ENCODE measurements around the gene PPIL1. TPM values are rescaled to one million over a fixed set of nuclear protein-coding genes. Genes with fewer than 3 reads are reported as not detected.

PPIL1 gene
- total RNA-seq, 2 donors from 2014 or later: 18.7 to 35.9 TPM

DNA sequence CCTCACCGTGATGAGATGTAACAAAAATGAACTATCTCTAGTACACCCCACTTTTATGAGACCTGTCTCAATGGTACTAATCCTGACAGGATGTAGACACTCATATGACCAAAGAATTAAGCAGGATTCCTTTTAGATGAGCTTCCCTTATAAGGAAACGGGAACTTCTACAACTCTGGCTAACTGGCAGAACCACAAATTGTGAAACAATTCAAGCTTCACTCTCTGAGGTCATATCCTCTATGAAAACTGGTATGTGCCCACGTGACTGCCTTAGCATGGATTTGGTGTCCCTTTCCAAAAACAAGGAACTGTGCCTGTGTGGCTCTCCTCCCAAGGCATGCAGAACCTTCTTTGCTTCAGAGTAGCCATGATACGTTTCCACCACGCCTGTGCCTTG is 21.3 kb downstream of the PPIL1 start:
- intact Hi-C loops (cut with DNase I): no loop called here
- H3K4me3 ChIP-seq: no peak overlapping the region
- H3K9me3 ChIP-seq: no peaks in the 10 kb centered on the region
- H3K27ac ChIP-seq: peak overlapping the region; percentile 38 to 60
- H3K4me1 ChIP-seq (replicated peaks): no peaks in the 10 kb centered on the region
- H3K27me3 ChIP-seq (replicated peaks; ENCODE audit: insufficient read depth): no peaks in the 10 kb centered on the region
- no peaks in the 10 kb centered on the region for H3K36me3 ChIP-seq
- peak; percentile 50 for DNase-seq (ENCODE audit: low spot score)
- peak; percentile 80 for TF ChIP-seq POLR2AphosphoS5 (IDR thresholded peaks at IDR 0.05)
- TF ChIP-seq, protein P1, sequence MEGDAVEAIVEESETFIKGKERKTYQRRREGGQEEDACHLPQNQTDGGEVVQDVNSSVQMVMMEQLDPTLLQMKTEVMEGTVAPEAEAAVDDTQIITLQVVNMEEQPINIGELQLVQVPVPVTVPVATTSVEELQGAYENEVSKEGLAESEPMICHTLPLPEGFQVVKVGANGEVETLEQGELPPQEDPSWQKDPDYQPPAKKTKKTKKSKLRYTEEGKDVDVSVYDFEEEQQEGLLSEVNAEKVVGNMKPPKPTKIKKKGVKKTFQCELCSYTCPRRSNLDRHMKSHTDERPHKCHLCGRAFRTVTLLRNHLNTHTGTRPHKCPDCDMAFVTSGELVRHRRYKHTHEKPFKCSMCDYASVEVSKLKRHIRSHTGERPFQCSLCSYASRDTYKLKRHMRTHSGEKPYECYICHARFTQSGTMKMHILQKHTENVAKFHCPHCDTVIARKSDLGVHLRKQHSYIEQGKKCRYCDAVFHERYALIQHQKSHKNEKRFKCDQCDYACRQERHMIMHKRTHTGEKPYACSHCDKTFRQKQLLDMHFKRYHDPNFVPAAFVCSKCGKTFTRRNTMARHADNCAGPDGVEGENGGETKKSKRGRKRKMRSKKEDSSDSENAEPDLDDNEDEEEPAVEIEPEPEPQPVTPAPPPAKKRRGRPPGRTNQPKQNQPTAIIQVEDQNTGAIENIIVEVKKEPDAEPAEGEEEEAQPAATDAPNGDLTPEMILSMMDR (IDR thresholded peaks at IDR 0.05): no peak
- WGBS: 41% methylated on average over 5 of the region's 5 CpGs

DNA sequence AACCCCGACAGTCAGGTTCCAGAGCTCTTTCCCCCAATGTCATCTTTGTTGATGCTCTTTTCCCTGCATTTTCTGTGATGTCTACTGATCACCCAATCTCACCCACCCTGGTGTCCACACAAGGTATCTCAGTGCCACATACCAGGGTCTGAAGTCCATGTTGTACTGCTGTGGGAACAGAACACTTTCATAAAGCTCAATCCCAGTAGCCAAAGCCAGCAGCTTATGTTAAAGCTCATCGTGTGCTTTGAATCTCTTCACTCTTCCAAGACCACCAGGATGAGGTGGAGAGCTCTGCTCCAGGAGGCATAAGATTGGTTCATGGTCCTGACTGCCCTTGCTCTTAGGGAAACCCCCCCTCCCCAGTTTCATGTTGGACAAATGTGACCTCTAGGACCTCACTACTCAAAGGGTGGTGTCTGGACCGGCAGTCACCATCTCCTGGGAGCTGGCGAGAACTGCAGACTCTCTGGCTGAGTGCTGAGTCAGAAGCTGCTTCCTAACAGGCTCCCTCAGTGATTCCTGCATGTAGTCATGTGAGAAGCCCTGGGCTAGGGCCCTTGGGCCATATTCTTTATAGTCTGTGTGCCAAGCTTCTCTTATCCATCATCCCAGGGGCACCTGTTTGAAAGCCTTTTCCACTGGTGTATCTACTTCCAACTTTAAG is 22.0 kb downstream of the PPIL1 start:
- no peaks in the 10 kb centered on the region for H3K36me3 ChIP-seq
- no peak for DNase-seq (ENCODE audit: low spot score)
- intact Hi-C loops (cut with DNase I): no loop called here
- H3K27ac ChIP-seq: peak overlapping the region; percentile 38 to 60
- H3K27me3 ChIP-seq (replicated peaks; ENCODE audit: insufficient read depth): no peaks in the 10 kb centered on the region
- no peaks in the 10 kb centered on the region for H3K9me3 ChIP-seq
- TF ChIP-seq POLR2A (IDR thresholded peaks at IDR 0.05) (no peak), POLR2AphosphoS5 (IDR thresholded peaks at IDR 0.05) (no peak)
- TF ChIP-seq, protein P1 (IDR thresholded peaks at IDR 0.05): no peak
- no peak overlapping the region for H3K4me3 ChIP-seq
- 60% methylated on average over 4 of the region's 4 CpGs for WGBS
- H3K4me1 ChIP-seq (replicated peaks): no peaks in the 10 kb centered on the region

DNA sequence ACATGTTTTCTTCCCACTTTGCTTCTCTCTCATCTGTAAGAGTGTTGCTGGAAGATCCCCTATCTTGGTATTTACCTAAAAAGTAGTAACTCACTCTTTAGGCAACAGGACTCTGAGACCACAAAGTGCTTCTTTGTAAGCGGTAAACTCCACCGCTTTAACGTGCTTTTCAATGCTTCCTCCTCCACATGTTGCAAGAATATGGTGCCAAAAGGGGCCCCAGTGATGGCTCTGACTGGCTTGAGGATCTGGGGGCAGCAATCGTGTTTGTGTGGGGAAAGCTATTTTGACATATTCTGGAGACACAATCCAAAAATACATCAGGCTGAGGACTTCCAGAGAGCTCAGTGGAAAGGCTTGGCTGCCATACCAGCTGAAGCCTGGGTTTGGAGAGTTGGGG is 23.0 kb downstream of the PPIL1 start:
- Histone ChIP-seq H3K36me3 (no peaks in the 10 kb centered on the region), H3K4me1 (replicated peaks) (no peaks in the 10 kb centered on the region), H3K27ac (peak overlapping the region; percentile 25 to 38), H3K9me3 (no peaks in the 10 kb centered on the region), H3K27me3 (replicated peaks; ENCODE audit: insufficient read depth) (no peaks in the 10 kb centered on the region), H3K4me3 (no peak overlapping the region)
- intact Hi-C loops (cut with DNase I): loop anchor here (1.0 kb wide), 1 partner anchor 85 kb away; no protein-coding TSS in a partner anchor
- WGBS: 54% methylated on average over 4 of the region's 4 CpGs
- TF ChIP-seq POLR2AphosphoS5 (IDR thresholded peaks at IDR 0.05) (no peak), POLR2A (IDR thresholded peaks at IDR 0.05) (no peak)
- TF ChIP-seq, protein P1 (IDR thresholded peaks at IDR 0.05): no peak
- DNase-seq (ENCODE audit: low spot score): no peak

DNA sequence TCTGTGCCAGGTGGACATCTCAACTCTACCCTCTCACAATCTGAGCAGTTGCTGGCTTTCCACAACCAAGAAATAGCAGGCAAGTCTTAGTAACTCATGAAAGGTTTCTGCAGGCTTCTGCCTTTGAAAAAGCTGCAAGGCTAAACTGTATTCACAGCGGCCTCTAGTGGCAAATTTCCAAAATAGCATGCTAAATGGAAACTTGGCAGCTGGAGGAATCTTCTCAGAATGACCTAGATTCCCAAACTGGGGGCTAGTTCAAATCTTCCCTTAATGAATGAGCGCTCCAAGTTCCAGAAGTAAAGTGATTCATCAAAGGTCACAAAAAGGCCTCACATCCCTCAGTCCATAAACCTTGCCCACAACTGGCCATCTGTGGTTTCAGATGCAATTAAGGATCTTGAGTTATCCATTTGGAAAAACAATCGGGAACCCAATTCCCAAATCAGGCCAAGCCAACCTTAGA is 23.4 kb downstream of the PPIL1 start:
- TF ChIP-seq POLR2AphosphoS5 (IDR thresholded peaks at IDR 0.05) (peak; percentile 51), POLR2A (IDR thresholded peaks at IDR 0.05) (no peak)
- TF ChIP-seq, protein P1 (IDR thresholded peaks at IDR 0.05): peak; percentile 52 to 82 (median 78)
- intact Hi-C loops (cut with DNase I): loop anchor here (1.0 kb wide), 1 partner anchor 85 kb away; no protein-coding TSS in a partner anchor
- 23% methylated on average over 3 of the region's 3 CpGs for WGBS
- no peaks in the 10 kb centered on the region for H3K4me1 ChIP-seq (replicated peaks)
- H3K9me3 ChIP-seq: no peaks in the 10 kb centered on the region
- H3K4me3 ChIP-seq: no peak overlapping the region
- DNase-seq (ENCODE audit: low spot score): peak; percentile 63
- no peaks in the 10 kb centered on the region for H3K27me3 ChIP-seq (replicated peaks; ENCODE audit: insufficient read depth)
- no peaks in the 10 kb centered on the region for H3K36me3 ChIP-seq
- H3K27ac ChIP-seq: peak overlapping the region; percentile 25 to 38

DNA sequence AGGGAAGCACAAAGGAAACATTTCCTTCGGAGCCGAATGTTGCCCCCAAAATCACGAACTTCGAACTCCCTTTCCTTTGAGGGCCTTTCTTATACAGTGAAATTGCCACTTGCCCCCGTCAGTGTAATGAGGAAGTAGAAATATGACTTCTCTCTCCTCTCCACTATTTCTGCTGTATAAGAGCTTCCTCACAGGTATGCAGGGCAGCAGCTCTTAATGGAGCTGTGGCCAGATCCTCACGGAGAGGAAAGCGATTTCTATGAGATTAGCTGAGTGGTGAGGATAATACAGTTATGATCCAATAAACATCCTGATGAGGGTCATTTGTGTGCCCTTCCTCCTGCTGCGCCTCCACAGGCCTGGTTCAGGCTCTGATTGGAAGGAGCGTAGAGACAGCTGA is 24.6 kb downstream of the PPIL1 start:
- H3K9me3 ChIP-seq: no peaks in the 10 kb centered on the region
- TF ChIP-seq POLR2AphosphoS5 (IDR thresholded peaks at IDR 0.05): no peak
- TF ChIP-seq, protein P1 (IDR thresholded peaks at IDR 0.05): no peak
- TF ChIP-seq POLR2A (IDR thresholded peaks at IDR 0.05): no peak
- intact Hi-C loops (cut with DNase I): no loop called here
- no peaks in the 10 kb centered on the region for H3K36me3 ChIP-seq
- no peak overlapping the region for H3K4me3 ChIP-seq
- no peak for DNase-seq (ENCODE audit: low spot score)
- H3K27me3 ChIP-seq (replicated peaks; ENCODE audit: insufficient read depth): no peaks in the 10 kb centered on the region
- H3K27ac ChIP-seq: peak overlapping the region in 1 of 2 donors; percentile 12
- no peaks in the 10 kb centered on the region for H3K4me1 ChIP-seq (replicated peaks)
- 84% methylated on average over 9 of the region's 9 CpGs for WGBS
